Pancreas (tissue), 10 donors: Measurements from ENCODE around the gene PTPN5. TPM values are rescaled to one million over a fixed set of nuclear protein-coding genes. Genes with fewer than 3 reads are reported as not detected.

Experiments
- ATAC-seq, 4 donors: fragments of 200-7000 bp; cut with Tn5 transposase; one replicate each; pipeline versions ENCODE4 v1.8.0 to v1.9.1; 2020; ENCODE audit warnings: mild to moderate bottlenecking in 4 of 4, moderate library complexity in 4 of 4
- DNase-seq, 6 donors: peaks; one replicate each; pipeline ENCODE4 v3.0.0-alpha.2; 2020
- FAIRE-seq: peaks from 2 replicates; lab custom pipeline; 2012; peaks lifted over from hg19 to GRCh38; lab: Jason Lieb, UNC
- H3K27ac ChIP-seq, 4 donors: fragments of 200-600 bp; sonication (generic); 1 replicate in 3 of 4; 2 replicates in 1 of 4; pipeline versions ENCODE4 v1.5.0 to v1.8.0; 2020
- H3K27me3 ChIP-seq, 4 donors: fragments of 200-600 bp; one replicate each; pipeline ENCODE4 v1.8.0; 2021
- H3K36me3 ChIP-seq, 3 donors: fragments of 200-600 bp; sonication (generic) in 1 of 3; one replicate each; pipeline versions ENCODE4 v1.5.0 to v1.8.0; 2020 to 2021
- H3K4me1 ChIP-seq, 3 donors: fragments of 200-600 bp; one replicate each; pipeline ENCODE4 v1.8.0; 2021
- H3K4me3 ChIP-seq, 4 donors: fragments of 200-600 bp; sonication (generic) in 2 of 4; one replicate each; pipeline versions ENCODE4 v1.5.0 to v1.8.0; 2020 to 2021
- H3K9me3 ChIP-seq, 4 donors: fragments of 200-600 bp; one replicate each; pipeline ENCODE4 v1.8.0; 2021
- WGBS, 2 donors: extraction: QIAGEN DNeasy Blood & Tissue Kit; methylation state at CpG; one replicate each; pipeline ENCODE4 v1.1.7; 2013; 5-methylcytosine and 5-hydroxymethylcytosine counted together
- intact Hi-C, 3 donors: fragments of 100-400 bp; cut with DNase I; formaldehyde crosslinking; loops; one replicate each; pipeline versions ENCODE4 v1.11.1 to v1.14.2; 2022
- polyA plus RNA-seq, 2 donors: library from polyadenylated mRNA; stranded (reverse); fragments of 200-250 nt; gene quantifications; one replicate each; pipeline ENCODE4 v1.2.3, GENCODE V29; 2013
- total RNA-seq, 6 donors: library from RNA; stranded (reverse); fragmentation: NEBNext Ultra II Directional in 4 of 6; extraction: Animal tissue kit (Norgen Biotek cat#: 25700) in 4 of 6; gene quantifications; one replicate each; pipeline versions ENCODE4 v1.2.1 to v1.2.4, GENCODE V29; 2021 to 2023
- TF ChIP-seq, protein P1 (sequence below), 4 donors: fragments of 200-600 bp; sonication (generic) in 3 of 4; IDR thresholded peaks; one replicate each; pipeline versions ENCODE4 v1.5.0 to v1.8.0; 2021; ENCODE audit warnings: antibody characterized with exemption in 4 of 4
- donor health status: healthy with polysubstance abuse.
- donor health status: DM: no; HTN: no; CAD: no; lungs with moderate emphysema.
- donor health status: DM: no; HTN: no; CAD: no.
- donor health status: control.
- donor health status: control.
- donor health status: Bipolar disorder and iron deficiency.
- donor health status: DM: yes; HTN: yes; CAD: no.
- donor health status: DM: no; HTN: no; CAD: no.
- donor health status: DM: no; HTN: no; CAD: no.
- donor health status: DM: yes; HTN: yes; CAD: no.

Gene PTPN5
- total and polyA plus RNA-seq, 8 donors, result 0.09 to 1.3 (median 0.38) TPM

DNA sequence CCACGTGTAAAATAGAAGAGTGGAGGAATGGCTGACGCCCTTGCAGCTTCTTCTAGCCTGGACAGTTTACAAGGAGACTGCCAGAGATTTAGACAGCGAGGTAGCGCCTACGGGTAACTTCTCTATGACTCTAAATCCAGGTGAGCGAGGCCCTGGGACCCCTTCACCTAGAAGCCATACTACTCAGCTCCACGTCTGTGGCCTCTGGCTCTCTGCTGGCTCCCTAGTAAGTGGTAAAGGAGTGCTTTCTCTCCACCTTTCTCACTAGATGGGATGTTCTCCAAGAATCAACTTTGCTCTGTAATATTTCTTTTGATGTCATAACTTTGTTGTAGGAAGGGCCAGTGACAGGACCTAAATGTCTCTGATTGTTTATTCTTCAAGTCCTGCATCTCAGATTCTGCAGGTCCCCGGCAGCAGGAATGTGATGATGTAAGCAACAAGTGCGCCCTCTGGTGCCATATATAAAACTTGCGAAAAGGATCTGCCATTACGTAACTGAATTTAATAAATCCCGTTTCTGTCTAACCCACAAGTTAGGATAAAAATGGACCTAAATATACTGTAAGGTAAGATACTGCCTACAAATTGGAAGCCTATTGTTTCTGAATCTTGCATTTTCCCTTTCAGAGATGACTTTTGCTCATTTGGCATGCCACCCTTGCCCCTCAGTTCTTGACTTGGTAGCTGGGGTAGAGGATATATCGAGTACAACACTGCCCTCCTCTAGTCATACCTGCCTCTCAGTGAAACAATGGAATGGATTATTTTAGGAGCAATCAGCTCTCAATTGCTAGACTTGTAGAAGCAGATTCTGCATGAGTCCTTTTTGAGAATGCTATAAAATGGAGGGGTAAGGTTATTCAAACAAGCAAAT, 11.0 kb upstream of the PTPN5 start:
- intact Hi-C loops, result no loop called here
- ATAC-seq (peak; percentile 69 to 94 (median 80)), FAIRE-seq (no peak), DNase-seq (peak in 4 of 6 donors; percentile 22 to 60 (median 44))
- H3K36me3 ChIP-seq, result no peaks in the 10 kb centered on the region
- H3K9me3 ChIP-seq, result no peaks in the 10 kb centered on the region
- H3K4me3 ChIP-seq, result no peak overlapping the region
- 29 to 35% methylated on average over 13 of the region's 13 CpGs for WGBS, 2 donors
- H3K4me1 ChIP-seq, result peaks cover 0 to 6% (median 0%) of the 10 kb centered on the region in 3 donors
- H3K27me3 ChIP-seq, result no peaks in the 10 kb centered on the region
- no peak overlapping the region for H3K27ac ChIP-seq
- TF ChIP-seq, protein P1, sequence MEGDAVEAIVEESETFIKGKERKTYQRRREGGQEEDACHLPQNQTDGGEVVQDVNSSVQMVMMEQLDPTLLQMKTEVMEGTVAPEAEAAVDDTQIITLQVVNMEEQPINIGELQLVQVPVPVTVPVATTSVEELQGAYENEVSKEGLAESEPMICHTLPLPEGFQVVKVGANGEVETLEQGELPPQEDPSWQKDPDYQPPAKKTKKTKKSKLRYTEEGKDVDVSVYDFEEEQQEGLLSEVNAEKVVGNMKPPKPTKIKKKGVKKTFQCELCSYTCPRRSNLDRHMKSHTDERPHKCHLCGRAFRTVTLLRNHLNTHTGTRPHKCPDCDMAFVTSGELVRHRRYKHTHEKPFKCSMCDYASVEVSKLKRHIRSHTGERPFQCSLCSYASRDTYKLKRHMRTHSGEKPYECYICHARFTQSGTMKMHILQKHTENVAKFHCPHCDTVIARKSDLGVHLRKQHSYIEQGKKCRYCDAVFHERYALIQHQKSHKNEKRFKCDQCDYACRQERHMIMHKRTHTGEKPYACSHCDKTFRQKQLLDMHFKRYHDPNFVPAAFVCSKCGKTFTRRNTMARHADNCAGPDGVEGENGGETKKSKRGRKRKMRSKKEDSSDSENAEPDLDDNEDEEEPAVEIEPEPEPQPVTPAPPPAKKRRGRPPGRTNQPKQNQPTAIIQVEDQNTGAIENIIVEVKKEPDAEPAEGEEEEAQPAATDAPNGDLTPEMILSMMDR (IDR thresholded peaks at IDR 0.05), result peak; percentile 13 to 38 (median 30)

DNA sequence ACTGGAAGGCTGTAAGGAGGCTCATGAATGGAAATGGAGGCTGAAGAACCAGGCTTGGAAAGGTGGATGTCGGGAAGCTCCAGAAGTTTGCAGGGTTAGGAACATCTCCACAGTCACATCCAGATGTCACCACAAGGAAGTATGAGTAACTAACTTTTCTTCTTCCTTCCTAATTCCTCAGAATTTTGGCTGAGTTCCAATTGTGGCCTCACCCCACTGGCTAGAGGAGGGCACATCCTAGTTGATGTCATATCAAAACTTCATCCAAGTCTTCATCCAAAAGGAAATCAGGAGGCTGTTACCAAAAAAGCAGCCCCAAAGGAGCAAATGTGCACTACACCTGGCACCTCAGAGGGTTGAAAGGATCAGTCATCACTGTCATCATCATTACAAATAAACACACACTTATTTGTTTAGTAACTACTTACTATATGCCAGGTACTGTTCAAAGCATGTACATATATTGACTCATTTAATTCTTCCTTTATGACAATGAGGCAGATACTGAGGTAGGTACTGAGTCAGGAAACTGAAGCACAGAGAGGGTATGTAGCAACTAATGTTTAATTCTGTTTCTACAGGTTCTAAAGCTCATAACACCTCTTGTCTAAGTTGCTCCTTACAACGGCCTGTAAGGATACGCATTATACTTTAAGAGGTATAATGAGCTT, 7.3 kb upstream of the PTPN5 start:
- TF ChIP-seq, protein P1 (IDR thresholded peaks at IDR 0.05), result no peak
- no peaks in the 10 kb centered on the region for H3K9me3 ChIP-seq
- WGBS, 2 donors, result 89 to 90% methylated on average over 3 of the region's 3 CpGs
- no peaks in the 10 kb centered on the region for H3K36me3 ChIP-seq
- ATAC-seq (no peak), FAIRE-seq (no peak), DNase-seq (no peak)
- no peaks in the 10 kb centered on the region for H3K27me3 ChIP-seq
- intact Hi-C loops, result no loop called here
- no peak overlapping the region for H3K27ac ChIP-seq
- no peak overlapping the region for H3K4me3 ChIP-seq
- peaks cover 0 to 6% (median 0%) of the 10 kb centered on the region in 3 donors for H3K4me1 ChIP-seq

DNA sequence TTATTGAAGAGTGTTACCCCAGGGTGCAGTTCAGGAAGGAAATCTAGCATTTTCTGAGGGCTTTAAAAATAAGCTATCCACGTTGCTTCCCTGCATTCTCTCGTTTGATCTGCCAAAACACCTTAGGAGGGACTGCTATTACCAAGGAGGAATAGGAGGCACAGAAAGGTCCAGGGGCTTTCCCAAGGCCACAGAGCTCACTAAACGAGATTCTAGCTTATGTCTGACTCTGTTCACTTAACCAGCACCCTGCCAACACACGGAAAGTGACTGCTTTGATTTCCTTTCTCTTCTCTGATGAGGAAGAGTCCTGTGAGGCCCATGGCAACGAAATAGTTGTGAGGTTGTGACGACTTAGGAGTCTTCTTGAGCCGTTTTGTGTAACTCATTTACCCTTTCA, 3.4 kb upstream of the PTPN5 start:
- H3K36me3 ChIP-seq, result no peaks in the 10 kb centered on the region
- no peak overlapping the region for H3K27ac ChIP-seq
- 32 to 39% methylated on average over 7 of the region's 7 CpGs for WGBS, 2 donors
- H3K9me3 ChIP-seq, result no peaks in the 10 kb centered on the region
- ATAC-seq, result no peak
- peaks cover 0 to 6% (median 4%) of the 10 kb centered on the region in 3 donors for H3K4me1 ChIP-seq
- intact Hi-C loops, result no loop called here
- TF ChIP-seq, protein P1 (IDR thresholded peaks at IDR 0.05), result no peak
- no peak for FAIRE-seq
- H3K27me3 ChIP-seq, result peaks cover 0 to 10% (median 2%) of the 10 kb centered on the region in 4 donors
- H3K4me3 ChIP-seq, result no peak overlapping the region
- no peak for DNase-seq

DNA sequence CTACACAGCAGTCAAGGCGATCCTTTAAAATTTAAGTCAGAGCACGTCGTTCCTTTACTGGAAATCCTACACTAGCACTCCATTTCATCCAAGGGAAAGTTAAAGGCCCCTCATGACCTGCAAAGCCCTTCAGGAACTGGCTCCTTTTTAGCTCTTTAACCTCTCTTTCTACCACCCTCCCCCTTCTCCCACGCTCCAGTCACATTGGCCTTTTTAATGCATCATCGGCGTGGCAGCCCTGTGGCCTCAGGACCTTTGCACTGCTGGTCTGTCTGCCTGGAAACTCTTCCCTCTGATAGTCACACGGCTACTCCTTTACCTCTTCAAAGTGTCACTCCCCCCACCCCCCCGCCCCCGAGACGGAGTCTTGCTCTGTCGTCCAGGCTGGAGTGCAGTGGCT, 1.2 kb upstream of the PTPN5 start:
- FAIRE-seq (no peak), DNase-seq (no peak), ATAC-seq (no peak)
- intact Hi-C loops, result no loop called here
- WGBS, 2 donors, result 57 to 61% methylated on average over 11 of the region's 11 CpGs
- TF ChIP-seq, protein P1 (IDR thresholded peaks at IDR 0.05), result no peak
- Histone ChIP-seq H3K36me3 (no peaks in the 10 kb centered on the region), H3K27me3 (peaks cover 0 to 10% (median 2%) of the 10 kb centered on the region in 4 donors), H3K9me3 (no peaks in the 10 kb centered on the region), H3K27ac (no peak overlapping the region), H3K4me3 (no peak overlapping the region), H3K4me1 (peaks cover 0 to 6% (median 4%) of the 10 kb centered on the region in 3 donors)
